GM23338 (cell line): Measurements from ENCODE around the gene ZNF106. TPM values are rescaled to one million over a fixed set of nuclear protein-coding genes. Genes with fewer than 3 reads are reported as not detected.

ENCODE experiments used
- ATAC-seq: fragments of 200-7000 bp; cut with Tn5 transposase; 3 replicates; pipeline ENCODE4 v1.9.1; 2020
- DNase-seq: peaks from one replicate; pipeline ENCODE4 v3.0.0-alpha.2; 2015; ENCODE audit warnings: low spot score
- H2AFZ ChIP-seq: fragments of 200-600 bp; sonication (generic); 2 replicates; pipeline ENCODE4 v1.8.0; 2016; ENCODE audit warnings: antibody characterized with exemption, mild to moderate bottlenecking, moderate library complexity
- H3F3A ChIP-seq: fragments of 200-600 bp; sonication (generic); replicated peaks from 2 replicates; pipeline ENCODE4 v1.8.0; 2017; ENCODE audit warnings: antibody characterized with exemption, mixed run types, low read depth
- H3K27ac ChIP-seq: fragments of 200-600 bp; sonication (generic); 2 replicates; pipeline ENCODE4 v1.6.1; 2016; ENCODE audit warnings: low read depth
- H3K27me3 ChIP-seq: fragments of 200-600 bp; sonication (generic); 2 replicates; pipeline ENCODE4 v1.8.0; 2016; ENCODE audit warnings: mild to moderate bottlenecking, mixed run types, moderate library complexity; ENCODE audit not compliant: insufficient read depth
- H3K36me3 ChIP-seq: fragments of 200-600 bp; sonication (generic); 2 replicates; pipeline ENCODE4 v1.8.0; 2016; ENCODE audit warnings: mild to moderate bottlenecking; ENCODE audit not compliant: insufficient read depth
- H3K4me1 ChIP-seq: fragments of 200-600 bp; sonication (generic); 2 replicates; pipeline ENCODE4 v1.8.0; 2016; ENCODE audit warnings: mild to moderate bottlenecking, moderate library complexity; ENCODE audit not compliant: insufficient read depth
- H3K4me2 ChIP-seq: fragments of 200-600 bp; sonication (generic); 2 replicates; pipeline ENCODE4 v1.7.1; 2017; ENCODE audit warnings: mixed run types
- H3K4me3 ChIP-seq: fragments of 200-600 bp; sonication (generic); 2 replicates; pipeline ENCODE4 v1.6.1; 2016; ENCODE audit warnings: mixed run types
- H3K79me2 ChIP-seq: fragments of 200-600 bp; sonication (generic); replicated peaks from 2 replicates; pipeline ENCODE4 v1.8.0; 2017; ENCODE audit warnings: mild to moderate bottlenecking; ENCODE audit not compliant: insufficient read depth
- H3K9me2 ChIP-seq: fragments of 200-600 bp; sonication (generic); 2 replicates; pipeline ENCODE4 v1.8.0; 2017; ENCODE audit not compliant: insufficient read depth
- H4K20me1 ChIP-seq: fragments of 200-600 bp; sonication (generic); replicated peaks from 2 replicates; pipeline ENCODE4 v1.8.0; 2017; ENCODE audit warnings: mild to moderate bottlenecking; ENCODE audit not compliant: insufficient read depth
- H3K27ac Mint-ChIP-seq: 2 replicates; pipeline ENCODE4 v1.8.0; 2020; ENCODE audit warnings: inconsistent platforms, mild to moderate bottlenecking, moderate library complexity, mixed read lengths
- H3K27me3 Mint-ChIP-seq: 3 replicates; pipeline ENCODE4 v1.8.0; 2022; ENCODE audit warnings: low read depth, mild to moderate bottlenecking, moderate library complexity, mixed read lengths, inconsistent platforms; ENCODE audit not compliant: insufficient read depth, poor library complexity
- H3K36me3 Mint-ChIP-seq: 3 replicates; pipeline ENCODE4 v1.8.0; 2021; ENCODE audit warnings: low read depth, mild to moderate bottlenecking, inconsistent platforms, moderate library complexity, mixed read lengths
- H3K4me1 Mint-ChIP-seq: 3 replicates; pipeline ENCODE4 v1.8.0; 2020; ENCODE audit warnings: mild to moderate bottlenecking, inconsistent platforms, mixed read lengths
- H3K4me3 Mint-ChIP-seq: 3 replicates; pipeline ENCODE4 v1.8.0; 2021; ENCODE audit warnings: moderate library complexity, mild to moderate bottlenecking, inconsistent platforms, mixed read lengths
- H3K9me3 Mint-ChIP-seq: 3 replicates; pipeline ENCODE4 v1.8.0; 2020; ENCODE audit warnings: moderate library complexity, mild to moderate bottlenecking, inconsistent platforms, mixed read lengths
- CREB1 ChIP-seq: fragments of 250-450 bp; sonication (Bioruptor Pico); IDR thresholded peaks from 2 replicates; pipeline ENCODE4 v1.5.0; 2020; ENCODE audit warnings: low read depth, mild to moderate bottlenecking, moderate library complexity
- EZH2 ChIP-seq: fragments of 200-600 bp; sonication (generic); IDR thresholded peaks from one replicate; pipeline ENCODE4 v1.8.0; 2017; ENCODE audit warnings: antibody characterized with exemption, mild to moderate bottlenecking, low read depth; ENCODE audit not compliant: unreplicated experiment
- JUNB ChIP-seq: IDR thresholded peaks from one replicate; pipeline ENCODE4 v1.6.1; 2016; ENCODE audit warnings: antibody characterized with exemption; ENCODE audit not compliant: unreplicated experiment
- NANOG ChIP-seq: IDR thresholded peaks from 2 replicates; pipeline ENCODE4 v1.6.1; 2016; ENCODE audit warnings: antibody characterized with exemption, borderline replicate concordance
- POLR2AphosphoS5 ChIP-seq: IDR thresholded peaks from 2 replicates; pipeline ENCODE4 v1.6.1; 2016; ENCODE audit warnings: antibody characterized with exemption, low read depth
- ZNF114 ChIP-seq: fragments of 250-450 bp; sonication (Bioruptor Pico); IDR thresholded peaks from 2 replicates; pipeline ENCODE4 v1.5.0; 2020; ENCODE audit warnings: mild to moderate bottlenecking, moderate library complexity
- ZNF331 ChIP-seq: fragments of 250-450 bp; sonication (Bioruptor Pico); IDR thresholded peaks from 2 replicates; pipeline ENCODE4 v1.5.0; 2020; ENCODE audit warnings: low read depth, mild to moderate bottlenecking, moderate library complexity
- polyA plus RNA-seq: library from polyadenylated mRNA; unstranded; fragments of >200 nt; fragmentation: Nextera tagmentation; extraction: Ambion mirVana; gene quantifications from 2 replicates; pipeline ENCODE4 v1.2.1, GENCODE V29; 2016
- total RNA-seq: library from RNA; depleted of rRNA; stranded (reverse); fragments of >200 nt; shearing (Covaris generic); gene quantifications from 2 replicates; pipeline ENCODE4 v1.2.3, GENCODE V29; 2014
- TF ChIP-seq, protein P1 (sequence below), 2 experiments: fragments of 200-600 bp in 1 of 2; sonication (generic) in 1 of 2; conservative IDR thresholded peaks; 2 replicates each; pipeline versions ENCODE4 v1.5.1 to v1.6.1; 2016 to 2017; ENCODE audit warnings: antibody characterized with exemption in 2 of 2, low read depth in 2 of 2, mild to moderate bottlenecking in 2 of 2, moderate library complexity in 1 of 2
- TF ChIP-seq, protein P2 (sequence below): fragments of 250-450 bp; sonication (Bioruptor Pico); IDR thresholded peaks from 2 replicates; pipeline ENCODE4 v1.5.0; 2020; ENCODE audit warnings: mild to moderate bottlenecking, moderate library complexity
- TF ChIP-seq, protein P3 (sequence below): IDR thresholded peaks from 2 replicates; pipeline ENCODE4 v1.6.1; 2016; ENCODE audit warnings: antibody characterized with exemption

ZNF106 gene
- total and polyA plus RNA-seq, 2 experiments from 2014 or later: 48.0 to 53.7 TPM

DNA sequence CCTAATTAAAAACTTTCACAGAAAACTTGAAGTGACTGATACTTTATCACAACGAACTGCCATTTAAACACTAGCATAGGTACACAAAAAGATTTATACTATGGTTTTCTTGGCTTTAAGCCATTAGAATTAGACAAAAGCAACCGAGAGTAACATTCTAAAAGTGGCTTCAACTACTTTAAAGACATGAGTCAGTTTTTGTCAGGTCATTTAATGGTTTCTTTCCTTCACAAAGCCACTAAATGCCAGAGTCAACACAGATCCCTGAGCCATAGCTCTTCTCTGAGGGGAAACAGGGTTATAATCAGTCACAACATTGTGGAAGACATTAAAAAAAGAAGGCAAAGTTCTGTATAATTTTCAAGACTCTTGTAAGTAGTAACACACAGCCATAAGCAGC lies 77.0 kb downstream of the ZNF106 start:
- TF ChIP-seq JUNB: no peak
- Mint-ChIP-seq H3K36me3 (peaks cover 20% of the 10 kb centered on the region), H3K27ac (no peak overlapping the region), H3K27me3 (peaks cover 3% of the 10 kb centered on the region), H3K4me3 (no peak overlapping the region), H3K9me3 (no peaks in the 10 kb centered on the region), H3K4me1 (no peaks in the 10 kb centered on the region)
- Histone ChIP-seq H4K20me1 (no peaks in the 10 kb centered on the region), H3K9me2 (no peaks in the 10 kb centered on the region), H3K4me3 (no peak overlapping the region), H3K79me2 (no peaks in the 10 kb centered on the region), H3K36me3 (0 out of 2 replicates have a peak, but pooled peaks cover 5% of the 10 kb centered on the region), H3K4me1 (no peaks in the 10 kb centered on the region), H3K4me2 (no peak overlapping the region), H3K27ac (no peak overlapping the region), H2AFZ (no peak overlapping the region), H3F3A (no peaks in the 10 kb centered on the region), H3K27me3 (no peaks in the 10 kb centered on the region)
- DNase-seq: no peak
- no peak for ATAC-seq

GRCh38 chr15:42411884-42412283 lies 79.1 kb downstream of the ZNF106 start:
- Histone ChIP-seq H3K4me3 (no peak overlapping the region), H3K36me3 (no peaks in the 10 kb centered on the region), H3K27ac (no peak overlapping the region), H3K79me2 (no peaks in the 10 kb centered on the region), H3K9me2 (no peaks in the 10 kb centered on the region), H3F3A (no peaks in the 10 kb centered on the region), H3K4me1 (no peaks in the 10 kb centered on the region), H3K27me3 (no peaks in the 10 kb centered on the region), H4K20me1 (no peaks in the 10 kb centered on the region), H3K4me2 (no peak overlapping the region), H2AFZ (no peak overlapping the region)
- H3K4me3 Mint-ChIP-seq: no peak overlapping the region
- no peaks in the 10 kb centered on the region for H3K9me3 Mint-ChIP-seq
- H3K36me3 Mint-ChIP-seq: peaks cover 10% of the 10 kb centered on the region
- H3K27ac Mint-ChIP-seq: no peak overlapping the region
- TF ChIP-seq, protein P1, sequence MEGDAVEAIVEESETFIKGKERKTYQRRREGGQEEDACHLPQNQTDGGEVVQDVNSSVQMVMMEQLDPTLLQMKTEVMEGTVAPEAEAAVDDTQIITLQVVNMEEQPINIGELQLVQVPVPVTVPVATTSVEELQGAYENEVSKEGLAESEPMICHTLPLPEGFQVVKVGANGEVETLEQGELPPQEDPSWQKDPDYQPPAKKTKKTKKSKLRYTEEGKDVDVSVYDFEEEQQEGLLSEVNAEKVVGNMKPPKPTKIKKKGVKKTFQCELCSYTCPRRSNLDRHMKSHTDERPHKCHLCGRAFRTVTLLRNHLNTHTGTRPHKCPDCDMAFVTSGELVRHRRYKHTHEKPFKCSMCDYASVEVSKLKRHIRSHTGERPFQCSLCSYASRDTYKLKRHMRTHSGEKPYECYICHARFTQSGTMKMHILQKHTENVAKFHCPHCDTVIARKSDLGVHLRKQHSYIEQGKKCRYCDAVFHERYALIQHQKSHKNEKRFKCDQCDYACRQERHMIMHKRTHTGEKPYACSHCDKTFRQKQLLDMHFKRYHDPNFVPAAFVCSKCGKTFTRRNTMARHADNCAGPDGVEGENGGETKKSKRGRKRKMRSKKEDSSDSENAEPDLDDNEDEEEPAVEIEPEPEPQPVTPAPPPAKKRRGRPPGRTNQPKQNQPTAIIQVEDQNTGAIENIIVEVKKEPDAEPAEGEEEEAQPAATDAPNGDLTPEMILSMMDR (conservative IDR thresholded peaks at IDR 0.05; ENCODE audit: low read depth in 2 of 2): no peak
- TF ChIP-seq POLR2AphosphoS5 (no peak), EZH2 (no peak), ZNF114 (CRISPR knock-in tag) (no peak), ZNF331 (CRISPR knock-in tag) (no peak), JUNB (no peak), NANOG (no peak), CREB1 (no peak)
- TF ChIP-seq, protein P2, sequence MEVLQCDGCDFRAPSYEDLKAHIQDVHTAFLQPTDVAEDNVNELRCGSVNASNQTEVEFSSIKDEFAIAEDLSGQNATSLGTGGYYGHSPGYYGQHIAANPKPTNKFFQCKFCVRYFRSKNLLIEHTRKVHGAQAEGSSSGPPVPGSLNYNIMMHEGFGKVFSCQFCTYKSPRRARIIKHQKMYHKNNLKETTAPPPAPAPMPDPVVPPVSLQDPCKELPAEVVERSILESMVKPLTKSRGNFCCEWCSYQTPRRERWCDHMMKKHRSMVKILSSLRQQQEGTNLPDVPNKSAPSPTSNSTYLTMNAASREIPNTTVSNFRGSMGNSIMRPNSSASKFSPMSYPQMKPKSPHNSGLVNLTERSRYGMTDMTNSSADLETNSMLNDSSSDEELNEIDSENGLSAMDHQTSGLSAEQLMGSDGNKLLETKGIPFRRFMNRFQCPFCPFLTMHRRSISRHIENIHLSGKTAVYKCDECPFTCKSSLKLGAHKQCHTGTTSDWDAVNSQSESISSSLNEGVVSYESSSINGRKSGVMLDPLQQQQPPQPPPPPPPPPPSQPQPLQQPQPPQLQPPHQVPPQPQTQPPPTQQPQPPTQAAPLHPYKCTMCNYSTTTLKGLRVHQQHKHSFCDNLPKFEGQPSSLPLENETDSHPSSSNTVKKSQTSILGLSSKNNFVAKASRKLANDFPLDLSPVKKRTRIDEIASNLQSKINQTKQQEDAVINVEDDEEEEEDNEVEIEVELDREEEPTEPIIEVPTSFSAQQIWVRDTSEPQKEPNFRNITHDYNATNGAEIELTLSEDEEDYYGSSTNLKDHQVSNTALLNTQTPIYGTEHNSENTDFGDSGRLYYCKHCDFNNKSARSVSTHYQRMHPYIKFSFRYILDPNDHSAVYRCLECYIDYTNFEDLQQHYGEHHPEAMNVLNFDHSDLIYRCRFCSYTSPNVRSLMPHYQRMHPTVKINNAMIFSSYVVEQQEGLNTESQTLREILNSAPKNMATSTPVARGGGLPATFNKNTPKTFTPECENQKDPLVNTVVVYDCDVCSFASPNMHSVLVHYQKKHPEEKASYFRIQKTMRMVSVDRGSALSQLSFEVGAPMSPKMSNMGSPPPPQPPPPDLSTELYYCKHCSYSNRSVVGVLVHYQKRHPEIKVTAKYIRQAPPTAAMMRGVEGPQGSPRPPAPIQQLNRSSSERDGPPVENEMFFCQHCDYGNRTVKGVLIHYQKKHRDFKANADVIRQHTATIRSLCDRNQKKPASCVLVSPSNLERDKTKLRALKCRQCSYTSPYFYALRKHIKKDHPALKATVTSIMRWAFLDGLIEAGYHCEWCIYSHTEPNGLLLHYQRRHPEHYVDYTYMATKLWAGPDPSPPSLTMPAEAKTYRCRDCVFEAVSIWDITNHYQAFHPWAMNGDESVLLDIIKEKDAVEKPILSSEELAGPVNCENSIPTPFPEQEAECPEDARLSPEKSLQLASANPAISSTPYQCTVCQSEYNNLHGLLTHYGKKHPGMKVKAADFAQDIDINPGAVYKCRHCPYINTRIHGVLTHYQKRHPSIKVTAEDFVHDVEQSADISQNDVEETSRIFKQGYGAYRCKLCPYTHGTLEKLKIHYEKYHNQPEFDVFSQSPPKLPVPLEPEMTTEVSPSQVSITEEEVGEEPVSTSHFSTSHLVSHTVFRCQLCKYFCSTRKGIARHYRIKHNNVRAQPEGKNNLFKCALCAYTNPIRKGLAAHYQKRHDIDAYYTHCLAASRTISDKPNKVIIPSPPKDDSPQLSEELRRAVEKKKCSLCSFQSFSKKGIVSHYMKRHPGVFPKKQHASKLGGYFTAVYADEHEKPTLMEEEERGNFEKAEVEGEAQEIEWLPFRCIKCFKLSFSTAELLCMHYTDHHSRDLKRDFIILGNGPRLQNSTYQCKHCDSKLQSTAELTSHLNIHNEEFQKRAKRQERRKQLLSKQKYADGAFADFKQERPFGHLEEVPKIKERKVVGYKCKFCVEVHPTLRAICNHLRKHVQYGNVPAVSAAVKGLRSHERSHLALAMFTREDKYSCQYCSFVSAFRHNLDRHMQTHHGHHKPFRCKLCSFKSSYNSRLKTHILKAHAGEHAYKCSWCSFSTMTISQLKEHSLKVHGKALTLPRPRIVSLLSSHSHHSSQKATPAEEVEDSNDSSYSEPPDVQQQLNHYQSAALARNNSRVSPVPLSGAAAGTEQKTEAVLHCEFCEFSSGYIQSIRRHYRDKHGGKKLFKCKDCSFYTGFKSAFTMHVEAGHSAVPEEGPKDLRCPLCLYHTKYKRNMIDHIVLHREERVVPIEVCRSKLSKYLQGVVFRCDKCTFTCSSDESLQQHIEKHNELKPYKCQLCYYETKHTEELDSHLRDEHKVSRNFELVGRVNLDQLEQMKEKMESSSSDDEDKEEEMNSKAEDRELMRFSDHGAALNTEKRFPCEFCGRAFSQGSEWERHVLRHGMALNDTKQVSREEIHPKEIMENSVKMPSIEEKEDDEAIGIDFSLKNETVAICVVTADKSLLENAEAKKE: no peak
- TF ChIP-seq, protein P3, sequence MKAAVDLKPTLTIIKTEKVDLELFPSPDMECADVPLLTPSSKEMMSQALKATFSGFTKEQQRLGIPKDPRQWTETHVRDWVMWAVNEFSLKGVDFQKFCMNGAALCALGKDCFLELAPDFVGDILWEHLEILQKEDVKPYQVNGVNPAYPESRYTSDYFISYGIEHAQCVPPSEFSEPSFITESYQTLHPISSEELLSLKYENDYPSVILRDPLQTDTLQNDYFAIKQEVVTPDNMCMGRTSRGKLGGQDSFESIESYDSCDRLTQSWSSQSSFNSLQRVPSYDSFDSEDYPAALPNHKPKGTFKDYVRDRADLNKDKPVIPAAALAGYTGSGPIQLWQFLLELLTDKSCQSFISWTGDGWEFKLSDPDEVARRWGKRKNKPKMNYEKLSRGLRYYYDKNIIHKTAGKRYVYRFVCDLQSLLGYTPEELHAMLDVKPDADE: no peak
- no peak for DNase-seq
- no peak for ATAC-seq
- peaks cover 4% of the 10 kb centered on the region for H3K27me3 Mint-ChIP-seq
- no peaks in the 10 kb centered on the region for H3K4me1 Mint-ChIP-seq
